Measurements from ENCODE around the gene DNAI7.
A peak's percentile ranks its signal among the peaks of the same experiment; 100 is the strongest.

DNAI7 gene

DNA sequence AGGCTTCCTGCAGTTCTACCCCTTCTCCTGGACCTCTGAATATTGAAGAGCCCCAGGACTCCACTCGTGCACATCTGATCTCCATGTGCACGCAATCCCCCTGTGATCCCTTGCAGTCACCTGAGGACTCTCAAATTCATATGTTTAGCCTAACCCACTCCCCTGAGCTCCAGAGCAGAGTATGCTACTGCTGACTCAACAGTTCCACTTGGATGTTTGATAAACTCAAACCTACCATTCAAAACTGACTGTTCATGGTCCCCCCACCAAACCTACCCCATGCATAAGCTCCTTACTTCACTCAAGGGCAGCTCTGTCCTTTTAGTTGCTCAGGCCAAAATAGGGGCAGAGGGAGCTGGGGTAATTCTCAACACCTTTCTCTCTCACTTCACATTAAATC lies 96.0 kb downstream of the DNAI7 start:
- no peak for DNase-seq

DNA sequence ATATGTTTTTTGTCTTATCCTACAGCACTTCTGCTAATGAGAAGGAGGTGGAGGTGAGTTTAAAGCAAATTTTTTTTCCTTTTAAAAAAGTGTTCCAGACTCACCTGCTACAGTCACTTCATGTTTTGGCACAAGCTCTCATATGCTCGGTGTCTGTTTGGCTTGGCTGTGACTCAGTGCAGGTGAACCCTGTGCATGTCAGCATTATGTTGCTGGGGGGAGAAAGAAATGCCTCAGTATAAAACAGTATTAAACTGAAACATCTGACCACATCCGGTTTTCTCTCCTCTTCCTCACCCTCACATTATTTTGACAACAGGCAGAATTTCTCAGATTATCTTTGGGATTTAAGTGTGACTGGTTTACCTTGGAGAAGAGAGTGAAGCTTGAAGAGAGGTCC lies 105.2 kb downstream of the DNAI7 start:
- peak; percentile 8 for DNase-seq

DNA sequence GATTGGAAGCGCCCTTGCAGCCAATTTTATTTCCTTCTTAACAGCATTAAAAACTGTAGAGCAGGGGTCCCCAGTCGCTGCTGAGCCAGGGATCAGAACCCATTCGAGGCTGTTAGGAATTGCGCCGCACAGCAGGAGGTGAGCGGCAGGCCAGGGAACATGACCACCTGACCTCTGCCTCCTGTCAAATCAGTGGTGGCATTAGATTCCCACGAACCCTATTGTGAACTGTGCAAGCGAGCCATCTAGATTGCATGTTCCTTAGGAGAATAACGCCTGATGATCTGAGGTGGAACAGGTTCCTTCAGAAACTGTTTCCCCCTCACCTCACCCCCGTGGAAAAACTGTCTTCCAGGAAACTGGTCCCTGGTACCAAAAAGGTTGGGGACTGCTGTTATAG lies 107.4 kb downstream of the DNAI7 start:
- no peak for DNase-seq

DNA sequence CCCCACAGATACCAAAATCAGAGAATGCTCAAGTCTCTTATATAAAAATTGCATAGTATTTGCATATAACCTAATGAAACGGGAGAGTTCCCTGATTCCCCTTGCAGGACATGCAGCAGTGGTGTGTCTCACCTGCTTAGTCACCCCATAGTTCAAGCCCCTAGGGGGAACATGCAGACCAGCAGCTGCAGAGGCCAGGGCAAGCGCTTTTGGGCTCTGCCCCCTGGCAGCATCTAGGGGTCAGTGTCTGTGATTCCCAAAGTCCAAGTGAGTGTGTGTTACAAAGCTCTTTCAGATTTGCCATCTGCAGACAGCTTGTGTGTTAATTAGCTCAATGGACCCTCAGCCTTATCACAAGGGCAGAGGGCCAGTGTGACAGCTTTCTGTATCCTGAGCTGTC lies 110.1 kb downstream of the DNAI7 start:
- no peak for DNase-seq

DNA sequence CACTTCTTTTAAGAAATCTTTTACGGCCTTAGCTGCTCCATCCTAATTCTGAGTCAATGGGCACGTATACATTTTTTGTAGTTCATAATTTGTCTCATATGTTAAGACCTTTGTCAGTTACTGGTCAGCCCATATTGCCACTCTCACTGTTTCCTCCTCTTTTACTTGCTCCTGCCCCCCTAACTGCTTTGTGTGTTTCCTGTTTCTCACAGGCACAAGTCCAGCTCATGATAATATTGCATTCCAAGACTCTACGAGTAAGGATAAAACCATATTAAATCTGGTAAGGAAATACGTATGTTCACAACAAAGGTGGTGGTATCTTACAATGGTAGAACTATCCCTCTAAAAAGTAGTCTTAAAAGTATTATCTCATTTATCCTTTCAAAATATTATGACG lies 111.7 kb downstream of the DNAI7 start:
- no peak for DNase-seq

DNA sequence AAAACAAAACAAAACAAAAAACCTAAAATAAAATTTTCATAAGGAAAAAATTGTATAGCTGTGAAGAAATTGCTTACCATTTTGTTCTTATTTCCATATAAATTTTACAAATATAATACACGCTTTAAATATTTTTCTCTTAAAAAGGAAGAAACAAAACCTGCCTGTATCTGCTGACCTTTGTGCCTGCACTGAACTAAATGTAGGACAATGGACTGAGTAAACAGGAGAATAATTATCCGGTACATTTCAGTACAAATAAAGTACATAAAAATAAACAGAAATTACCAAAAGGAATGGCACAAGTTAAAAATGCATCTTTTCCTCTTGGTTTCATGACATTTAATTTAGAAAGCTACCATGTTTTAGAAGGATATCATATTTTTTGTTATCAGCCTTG lies 112.3 kb downstream of the DNAI7 start:
- no peak for DNase-seq

DNA sequence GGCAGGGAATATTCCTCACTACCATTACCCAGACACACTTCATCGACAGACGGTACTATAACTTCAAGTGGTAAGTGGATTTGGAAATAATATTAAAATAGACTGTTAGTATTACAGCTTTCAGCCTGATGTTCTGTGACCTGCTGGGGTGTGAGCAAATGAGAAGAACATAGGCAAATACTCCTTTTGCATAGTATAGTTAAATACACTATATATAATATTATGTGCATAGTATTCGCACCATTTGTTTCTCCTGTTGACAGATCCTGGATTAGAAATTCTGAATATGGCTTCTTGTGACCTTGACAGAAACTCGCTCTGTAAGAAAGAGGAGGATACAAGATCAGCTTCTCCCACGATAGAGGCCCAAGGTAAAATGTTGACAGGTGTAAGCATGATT lies 115.6 kb downstream of the DNAI7 start:
- DNase-seq, result no peak

DNA sequence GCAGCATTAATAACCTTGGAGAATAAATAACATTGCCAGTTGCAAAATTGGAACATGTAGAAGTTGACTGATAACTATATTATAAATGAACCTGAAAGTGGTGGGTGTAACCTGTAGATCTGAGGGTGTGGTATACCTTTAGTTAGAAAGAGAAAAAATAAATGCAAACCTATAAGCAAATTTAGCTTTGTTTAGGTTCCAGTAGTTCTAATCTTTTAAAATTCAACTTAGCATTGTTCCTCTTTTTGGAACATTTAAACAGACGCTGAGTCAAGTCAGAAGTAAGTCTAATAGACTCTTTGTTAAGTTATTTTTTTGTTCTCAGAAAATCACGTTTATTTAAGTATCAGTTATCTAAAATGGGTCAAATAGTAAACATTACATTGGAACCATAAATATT lies 120.0 kb downstream of the DNAI7 start:
- no peak for DNase-seq

DNA sequence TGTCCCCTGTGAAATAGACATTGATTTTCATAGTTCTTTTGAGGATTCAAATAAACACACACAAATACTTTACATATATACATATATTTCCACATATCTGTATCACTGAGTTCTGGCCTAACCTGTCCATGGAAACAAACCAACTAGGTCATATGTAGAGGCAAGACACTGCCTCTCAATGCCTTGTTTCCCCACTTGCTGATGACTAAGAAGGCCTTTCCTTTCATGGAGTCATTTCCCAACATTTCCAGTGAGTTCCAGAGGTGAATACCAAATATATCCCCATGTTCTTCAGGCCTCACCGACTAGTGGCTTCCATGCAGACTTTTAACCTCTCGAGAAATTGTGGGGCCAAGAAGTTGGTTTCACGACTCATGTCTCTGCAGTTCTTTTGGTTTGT lies 120.8 kb downstream of the DNAI7 start:
- DNase-seq, result no peak

DNA sequence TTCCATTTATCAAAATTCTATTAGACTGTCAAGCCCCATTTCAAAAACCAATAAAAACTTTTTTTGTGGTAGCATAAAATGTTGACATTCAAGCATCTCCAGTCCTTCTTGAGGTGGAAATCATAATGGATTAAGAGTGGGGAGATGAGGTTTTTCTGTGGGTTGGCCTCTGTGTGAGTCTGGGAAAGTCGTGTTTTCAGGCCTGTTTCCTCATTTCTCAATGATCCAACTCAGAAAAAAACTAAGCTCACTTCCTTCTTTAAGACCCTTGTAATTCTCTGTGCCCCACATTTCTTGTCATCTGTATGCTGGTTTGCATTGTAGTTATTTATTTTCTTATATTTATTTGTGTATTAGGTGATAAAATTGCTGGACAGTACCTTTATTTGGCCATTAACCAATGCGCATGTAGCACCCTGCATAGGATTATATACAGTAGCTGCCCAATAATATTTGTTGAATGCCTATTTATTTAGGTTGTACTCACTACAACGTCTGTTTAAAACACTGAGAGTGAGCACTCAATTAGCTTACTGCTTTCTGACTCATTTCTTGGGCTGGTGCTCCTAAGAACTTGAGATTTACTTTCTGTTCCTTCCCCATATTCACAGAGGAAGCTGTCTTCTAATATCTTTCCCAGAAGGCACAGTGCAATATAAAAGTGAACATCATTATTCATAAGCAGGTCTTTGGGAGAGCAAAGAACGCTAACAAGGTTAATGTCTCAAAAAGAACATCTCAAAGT lies 121.9 kb downstream of the DNAI7 start:
- no peak for DNase-seq

DNA sequence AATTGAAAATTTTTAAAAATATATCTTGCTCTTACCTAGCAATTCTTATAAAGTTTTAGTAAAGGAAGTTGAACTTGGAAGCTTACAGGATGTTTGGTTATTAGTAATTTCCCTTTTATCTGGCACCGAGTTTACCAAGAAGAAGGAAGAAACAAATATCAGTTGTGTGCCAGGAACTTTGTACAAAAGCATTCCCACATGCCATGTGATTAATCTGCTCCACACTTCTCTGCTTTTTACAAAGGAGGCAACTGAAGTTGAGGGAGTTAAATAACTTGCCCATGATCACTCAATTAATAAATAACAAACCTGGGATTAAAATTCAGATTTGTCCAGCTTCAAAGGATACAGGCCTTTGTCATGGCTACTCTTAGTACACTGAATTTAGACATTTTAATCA lies 123.6 kb downstream of the DNAI7 start:
- no peak for DNase-seq

DNA sequence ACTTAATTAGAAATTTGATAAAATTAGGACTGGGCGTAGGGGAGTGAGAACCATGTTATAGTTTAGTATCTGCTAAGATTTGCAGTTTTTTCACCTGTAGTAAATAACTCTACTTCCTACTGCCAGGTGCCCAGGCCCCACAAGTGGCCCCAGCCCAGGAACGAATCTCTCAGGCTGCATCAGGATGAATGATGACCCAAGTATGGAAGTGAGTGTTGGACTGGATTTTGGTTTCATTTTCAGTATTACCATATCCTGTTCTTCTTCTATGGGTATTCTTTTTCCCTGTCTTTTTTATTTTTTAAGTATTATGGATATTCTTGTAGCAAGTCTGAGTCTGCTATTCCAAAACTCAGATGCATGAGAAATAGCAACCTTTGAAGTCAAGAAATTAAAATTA lies 125.7 kb downstream of the DNAI7 start:
- no peak for DNase-seq

DNA sequence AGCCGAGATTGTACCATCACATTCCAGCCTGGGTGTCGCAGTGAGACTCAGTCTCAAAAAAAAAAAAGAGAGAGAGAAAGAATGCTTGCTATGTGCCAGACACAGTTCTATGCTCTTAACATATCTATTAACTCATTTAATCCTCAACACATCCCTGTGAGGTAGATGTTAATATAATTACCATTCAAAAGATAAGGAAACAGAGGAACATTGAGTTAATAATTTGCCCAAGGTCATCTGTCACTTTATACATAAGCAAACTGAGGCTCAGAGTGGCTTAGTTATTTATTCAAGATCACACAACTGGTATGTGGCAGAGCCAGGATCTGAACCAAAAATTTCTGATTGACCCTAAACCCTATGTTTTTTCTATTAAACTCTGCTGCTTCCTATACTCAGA lies 129.9 kb downstream of the DNAI7 start:
- DNase-seq, result no peak

DNA sequence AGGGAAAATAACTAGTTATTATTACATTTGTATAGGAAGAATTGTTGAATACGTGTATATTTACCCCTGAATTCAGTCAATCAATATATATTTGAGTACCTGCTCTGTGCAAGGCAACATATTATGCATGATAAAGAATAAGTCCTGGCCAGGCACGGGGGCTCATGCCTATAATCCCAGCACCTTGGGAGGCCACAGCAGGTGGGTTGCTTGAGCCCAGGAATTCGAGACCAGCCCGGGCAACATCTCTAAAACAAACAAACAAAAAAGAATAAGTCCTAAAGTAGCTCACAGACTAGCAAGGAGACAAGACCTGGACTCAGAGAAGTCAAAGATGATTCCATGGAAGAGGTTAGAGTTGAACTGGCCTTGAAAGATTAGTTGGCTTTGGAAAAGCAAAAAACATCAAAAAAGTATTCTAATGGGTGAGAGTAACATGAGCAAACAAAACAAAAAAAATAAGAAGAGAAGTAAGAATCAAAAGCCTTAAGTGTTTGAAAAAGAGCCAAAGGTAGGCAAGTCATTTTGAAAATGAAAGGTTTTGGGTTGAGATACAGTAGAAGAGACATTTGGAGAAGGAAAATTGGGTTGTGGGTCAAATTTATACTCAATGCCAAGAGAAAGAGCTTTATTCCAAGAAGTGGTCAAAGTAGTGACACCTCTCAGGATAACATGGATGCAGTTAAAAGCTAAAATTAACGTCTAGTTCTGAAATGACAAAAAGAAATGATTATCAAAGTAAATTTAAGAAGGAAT lies 130.9 kb downstream of the DNAI7 start:
- no peak for DNase-seq

DNA sequence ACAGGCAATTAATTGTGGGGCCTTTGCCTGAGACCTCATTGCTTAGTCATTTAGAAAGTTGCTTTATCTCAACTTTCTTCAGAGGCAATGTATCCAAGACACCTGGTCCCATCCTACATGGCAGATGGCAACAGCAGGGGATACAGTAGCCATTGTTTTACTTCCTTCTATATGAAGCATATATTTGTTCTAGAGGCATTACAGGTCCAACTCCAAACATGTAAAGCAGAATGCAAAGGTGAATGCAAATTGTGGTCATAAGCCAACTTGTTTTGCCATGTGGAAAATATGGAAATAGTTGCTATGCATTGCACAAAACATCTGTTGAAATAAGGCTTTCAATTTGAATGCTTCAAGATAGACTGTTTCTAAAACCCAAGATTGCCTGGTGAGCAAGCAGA lies 136.3 kb downstream of the DNAI7 start:
- no peak for DNase-seq

All from CD4-positive, alpha-beta T cell treated with Interleukin-17A for 1 hour (primary cell).